Lower lobe of right lung (tissue), 2 donors: Measurements from ENCODE around the gene MRNIP. TPM values are rescaled to one million over a fixed set of nuclear protein-coding genes. Genes with fewer than 3 reads are reported as not detected.

Experiments
- ATAC-seq, 2 donors: fragments of 200-7000 bp; cut with Tn5 transposase; one replicate each; pipeline ENCODE4 v1.9.1; 2020 to 2022; ENCODE audit warnings: mild to moderate bottlenecking in 2 of 2, moderate library complexity in 2 of 2
- DNase-seq: peaks from one replicate; pipeline ENCODE4 v3.0.0-alpha.2; 2020
- H3K27ac ChIP-seq: fragments of 200-600 bp; one replicate; pipeline ENCODE4 v1.8.0; 2022
- H3K27me3 ChIP-seq: fragments of 200-600 bp; one replicate; pipeline ENCODE4 v1.8.0; 2022; ENCODE audit warnings: low read depth
- H3K36me3 ChIP-seq: fragments of 200-600 bp; one replicate; pipeline ENCODE4 v1.8.0; 2022; ENCODE audit warnings: mild to moderate bottlenecking
- H3K4me1 ChIP-seq: fragments of 200-600 bp; one replicate; pipeline ENCODE4 v1.8.0; 2022
- H3K4me3 ChIP-seq: fragments of 200-600 bp; one replicate; pipeline ENCODE4 v1.8.0; 2022; ENCODE audit warnings: mild to moderate bottlenecking
- H3K9me3 ChIP-seq: fragments of 200-600 bp; one replicate; pipeline ENCODE4 v1.8.0; 2022
- CTCF ChIP-seq: fragments of 200-600 bp; IDR thresholded peaks from one replicate; pipeline ENCODE4 v1.8.0; 2022; ENCODE audit warnings: antibody characterized with exemption, mild to moderate bottlenecking
- intact Hi-C: fragments of 100-400 bp; cut with DNase I; formaldehyde crosslinking; loops from one replicate; pipeline ENCODE4 v1.11.0; 2022
- total RNA-seq: library from RNA; stranded (reverse); fragmentation: NEBNext Ultra II Directional; extraction: Animal tissue kit (Norgen Biotek cat#: 25700); gene quantifications from one replicate; pipeline ENCODE4 v1.2.1, GENCODE V29; 2021
- donor health status: DM: no; HTN: yes; CAD: no; lungs with severe emphysema.

Gene MRNIP
- total RNA-seq, 1 donor from 2014 or later, result 25.0 TPM

- Histone ChIP-seq H3K27me3 (no peaks in the 10 kb centered on the region), H3K36me3 (peaks cover 61% of the 10 kb centered on the region), H3K4me3 (no peak overlapping the region), H3K27ac (no peak overlapping the region), H3K9me3 (peaks cover 6% of the 10 kb centered on the region), H3K4me1 (no peaks in the 10 kb centered on the region)
- intact Hi-C loops, result no loop called here
- no peak for DNase-seq
- ATAC-seq, result no peak
- no peak for TF ChIP-seq CTCF
Observed at GRCh38 chr5:179864686-179865085, 6.1 kb upstream of the MRNIP start.

GRCh38 chr5:179863449-179864085, 5.0 kb upstream of the MRNIP start:
- Histone ChIP-seq H3K9me3 (peaks cover 6% of the 10 kb centered on the region), H3K4me1 (no peaks in the 10 kb centered on the region), H3K4me3 (no peak overlapping the region), H3K27ac (no peak overlapping the region), H3K36me3 (peaks cover 53% of the 10 kb centered on the region), H3K27me3 (no peaks in the 10 kb centered on the region)
- ATAC-seq, result no peak
- intact Hi-C loops, result no loop called here
- TF ChIP-seq CTCF, result no peak
- DNase-seq, result no peak

GRCh38 chr5:179862891-179863290, 4.3 kb upstream of the MRNIP start:
- Histone ChIP-seq H3K4me1 (peaks cover 1% of the 10 kb centered on the region), H3K4me3 (no peak overlapping the region), H3K36me3 (peaks cover 53% of the 10 kb centered on the region), H3K9me3 (peaks cover 6% of the 10 kb centered on the region), H3K27me3 (no peaks in the 10 kb centered on the region), H3K27ac (no peak overlapping the region)
- no peak for ATAC-seq
- no peak for DNase-seq
- TF ChIP-seq CTCF, result no peak
- intact Hi-C loops, result no loop called here

GRCh38 chr5:179862296-179862695, 3.7 kb upstream of the MRNIP start:
- DNase-seq, result no peak
- ATAC-seq, result no peak
- Histone ChIP-seq H3K4me1 (peaks cover 7% of the 10 kb centered on the region), H3K36me3 (peaks cover 49% of the 10 kb centered on the region), H3K27me3 (no peaks in the 10 kb centered on the region), H3K27ac (no peak overlapping the region), H3K4me3 (no peak overlapping the region), H3K9me3 (peaks cover 6% of the 10 kb centered on the region)
- no peak for TF ChIP-seq CTCF
- intact Hi-C loops, result no loop called here

GRCh38 chr5:179860301-179860700, 1.7 kb upstream of the MRNIP start:
- H3K27ac ChIP-seq, result no peak overlapping the region
- ATAC-seq (no peak), DNase-seq (no peak)
- H3K4me1 ChIP-seq, result peaks cover 14% of the 10 kb centered on the region
- H3K36me3 ChIP-seq, result peaks cover 38% of the 10 kb centered on the region
- no peak for TF ChIP-seq CTCF
- intact Hi-C loops, result no loop called here
- H3K9me3 ChIP-seq, result peaks cover 6% of the 10 kb centered on the region
- no peak overlapping the region for H3K4me3 ChIP-seq
- H3K27me3 ChIP-seq, result no peaks in the 10 kb centered on the region

GRCh38 chr5:179858241-179858585, 404 bp downstream of the MRNIP start:
- Histone ChIP-seq H3K9me3 (peaks cover 6% of the 10 kb centered on the region), H3K4me3 (peak overlapping the region; percentile 94), H3K36me3 (peaks cover 18% of the 10 kb centered on the region), H3K4me1 (peaks cover 14% of the 10 kb centered on the region), H3K27ac (peak overlapping the region; percentile 83), H3K27me3 (no peaks in the 10 kb centered on the region)
- peak; percentile 74 to 79 for ATAC-seq
- intact Hi-C loops, result no loop called here
- peak; percentile 57 for DNase-seq
- TF ChIP-seq CTCF, result no peak
